Endothelial cell of umbilical vein (primary cell): ENCODE measurements around the gene JDP2.

Experiments used
- CTCF ChIP-seq, 2 donors: IDR thresholded peaks; 1 replicate in 1 of 2; 2 replicates in 1 of 2; pipeline ENCODE4 v1.5.1; 2011; ENCODE audit warnings: low read length in 2 of 2, mild to moderate bottlenecking in 2 of 2, moderate library complexity in 2 of 2, control low read depth in 1 of 2, inconsistent platforms in 1 of 2, low read depth in 1 of 2; ENCODE audit not compliant: insufficient read depth in 1 of 2; ENCODE audit errors: extremely low read depth in 1 of 2
- EZH2 ChIP-seq: IDR thresholded peaks from 2 replicates; pipeline ENCODE4 v1.6.1; 2012; ENCODE audit warnings: borderline replicate concordance, low read depth, mild to moderate bottlenecking, moderate library complexity, low read length, inconsistent platforms; ENCODE audit not compliant: severe bottlenecking
- GATA2 ChIP-seq: IDR thresholded peaks from 2 replicates; pipeline ENCODE4 v1.7.0; 2011; ENCODE audit warnings: low read depth, mild to moderate bottlenecking, moderate library complexity, mixed read lengths, low read length; ENCODE audit not compliant: insufficient read length, insufficient read depth
- POLR2A ChIP-seq: IDR thresholded peaks from 2 replicates; pipeline ENCODE4 v1.6.1; 2012; ENCODE audit warnings: low read depth, mild to moderate bottlenecking, control low read depth, low read length

DNA sequence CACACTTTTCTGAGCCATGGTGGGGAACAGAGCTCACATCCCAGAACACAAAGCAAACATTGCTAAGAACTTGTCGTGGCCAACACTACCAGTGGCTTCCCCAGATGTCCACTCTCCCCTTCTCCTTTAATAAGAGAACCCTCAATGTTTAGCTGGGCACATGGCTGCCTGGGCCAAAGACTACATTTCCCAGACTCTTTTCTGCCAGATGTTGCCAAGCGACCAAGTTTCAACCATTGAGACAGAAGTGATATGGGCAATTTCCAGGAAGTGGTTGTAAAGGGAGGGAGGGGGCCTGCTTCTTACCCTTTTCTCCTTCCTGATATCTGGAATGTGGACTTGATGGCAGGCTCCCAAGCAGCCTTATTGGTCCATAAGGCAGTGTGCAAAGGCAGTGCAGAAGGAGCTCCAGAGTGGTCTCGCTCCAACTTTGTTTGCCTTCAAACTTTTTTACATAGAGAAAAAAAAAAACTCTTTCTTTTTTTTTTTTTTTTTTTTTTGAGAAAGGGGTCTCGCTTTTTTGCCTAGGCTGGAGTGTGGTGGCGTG, 24.9 kb upstream of the JDP2 start:
- TF ChIP-seq GATA2: no peak
- TF ChIP-seq POLR2A: no peak
- no peak for TF ChIP-seq EZH2
- no peak for TF ChIP-seq CTCF (IDR thresholded peaks at IDR 0.05; ENCODE audit: extremely low read depth in 1 of 2, insufficient read depth in 1 of 2, low read depth in 1 of 2, low read length in 2 of 2)
